VCaP (cell line): ENCODE measurements around the gene RAB24.
A peak's percentile ranks its signal among the peaks of the same experiment; 100 is the strongest.

Experiments used
- H3K27ac ChIP-seq: fragments of 450-650 bp; 2 replicates; pipeline ENCODE4 v1.5.1; 2017
- TF ChIP-seq, protein P1 (sequence below): fragments of 450-650 bp; conservative IDR thresholded peaks from 2 replicates; pipeline ENCODE4 v1.5.1; 2017; ENCODE audit warnings: mild to moderate bottlenecking, moderate library complexity

RAB24 gene

DNA sequence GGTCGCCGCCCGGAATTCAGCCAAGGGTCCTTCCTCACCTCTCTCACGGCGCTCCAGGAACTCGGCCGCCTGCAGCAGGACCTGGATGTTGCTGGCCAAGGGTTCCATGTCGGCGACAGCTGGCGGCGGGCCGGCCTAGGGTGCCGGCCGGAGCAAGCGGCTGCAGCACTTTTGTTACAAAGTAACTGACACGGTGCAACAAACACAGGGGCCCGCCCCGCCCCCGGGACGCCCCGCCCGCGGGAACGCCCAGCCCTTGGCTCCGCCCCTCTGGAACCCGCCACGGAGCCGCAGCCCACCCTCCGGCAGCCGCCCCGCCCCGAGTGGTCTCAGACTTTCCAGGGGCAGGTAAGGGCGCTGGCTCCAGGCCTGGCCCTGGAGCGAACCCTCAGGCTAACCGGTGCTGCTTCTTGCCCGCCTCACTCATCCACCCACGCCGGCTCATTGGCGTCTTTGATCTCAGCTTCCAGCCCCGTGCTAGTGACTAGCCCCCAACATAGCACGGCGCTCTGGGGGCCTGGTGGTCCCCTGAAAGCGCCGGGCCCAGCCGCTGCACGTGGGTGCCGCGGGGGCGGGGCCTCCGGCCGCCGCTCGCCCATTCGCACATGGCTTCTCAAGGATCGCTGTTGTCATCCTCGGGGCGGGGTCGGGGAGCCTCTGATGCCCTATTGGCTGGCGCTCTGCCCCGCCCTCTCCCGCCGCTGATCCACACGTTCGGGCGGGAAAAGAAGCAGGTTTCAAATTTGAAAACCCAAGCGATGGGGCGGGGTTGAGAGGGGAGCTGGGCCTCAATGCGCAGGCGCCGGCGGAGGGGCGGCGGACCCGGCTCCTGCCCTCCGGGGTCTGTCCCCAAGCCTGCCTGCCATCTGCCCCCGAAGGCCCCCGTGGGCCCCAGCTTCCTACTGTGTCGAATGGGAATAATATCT, 8.5 kb upstream of the RAB24 start, which contains the start of gene MXD3:
Gene MXD3 (minus strand): TSS at position 176 of the 926 bp plus-strand sequence. CDS start 68 bp downstream, at position 108.
- H3K27ac ChIP-seq = peak within 1 kb of the TSS; percentile 83
- TF ChIP-seq, protein P1, sequence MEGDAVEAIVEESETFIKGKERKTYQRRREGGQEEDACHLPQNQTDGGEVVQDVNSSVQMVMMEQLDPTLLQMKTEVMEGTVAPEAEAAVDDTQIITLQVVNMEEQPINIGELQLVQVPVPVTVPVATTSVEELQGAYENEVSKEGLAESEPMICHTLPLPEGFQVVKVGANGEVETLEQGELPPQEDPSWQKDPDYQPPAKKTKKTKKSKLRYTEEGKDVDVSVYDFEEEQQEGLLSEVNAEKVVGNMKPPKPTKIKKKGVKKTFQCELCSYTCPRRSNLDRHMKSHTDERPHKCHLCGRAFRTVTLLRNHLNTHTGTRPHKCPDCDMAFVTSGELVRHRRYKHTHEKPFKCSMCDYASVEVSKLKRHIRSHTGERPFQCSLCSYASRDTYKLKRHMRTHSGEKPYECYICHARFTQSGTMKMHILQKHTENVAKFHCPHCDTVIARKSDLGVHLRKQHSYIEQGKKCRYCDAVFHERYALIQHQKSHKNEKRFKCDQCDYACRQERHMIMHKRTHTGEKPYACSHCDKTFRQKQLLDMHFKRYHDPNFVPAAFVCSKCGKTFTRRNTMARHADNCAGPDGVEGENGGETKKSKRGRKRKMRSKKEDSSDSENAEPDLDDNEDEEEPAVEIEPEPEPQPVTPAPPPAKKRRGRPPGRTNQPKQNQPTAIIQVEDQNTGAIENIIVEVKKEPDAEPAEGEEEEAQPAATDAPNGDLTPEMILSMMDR = no peak

DNA sequence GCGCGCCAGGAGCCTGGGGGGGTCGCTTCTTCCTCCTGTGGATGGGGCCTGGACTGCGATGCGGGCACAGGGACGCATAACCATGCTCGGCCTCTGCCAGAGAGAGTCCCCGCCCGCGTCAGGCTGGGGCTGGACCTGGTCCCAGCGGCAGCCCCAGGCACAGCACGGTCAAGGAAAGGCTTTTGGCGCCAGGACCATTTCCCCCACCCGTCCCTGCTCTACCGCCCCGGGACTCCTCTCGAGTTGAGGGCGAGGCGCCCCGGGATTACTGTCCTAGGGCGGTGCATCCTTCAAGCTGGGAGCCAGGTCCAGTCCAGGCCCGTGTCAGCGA, 7.8 kb upstream of the RAB24 start:
- peak overlapping the region; percentile 83 for H3K27ac ChIP-seq
- TF ChIP-seq, protein P1 = no peak

DNA sequence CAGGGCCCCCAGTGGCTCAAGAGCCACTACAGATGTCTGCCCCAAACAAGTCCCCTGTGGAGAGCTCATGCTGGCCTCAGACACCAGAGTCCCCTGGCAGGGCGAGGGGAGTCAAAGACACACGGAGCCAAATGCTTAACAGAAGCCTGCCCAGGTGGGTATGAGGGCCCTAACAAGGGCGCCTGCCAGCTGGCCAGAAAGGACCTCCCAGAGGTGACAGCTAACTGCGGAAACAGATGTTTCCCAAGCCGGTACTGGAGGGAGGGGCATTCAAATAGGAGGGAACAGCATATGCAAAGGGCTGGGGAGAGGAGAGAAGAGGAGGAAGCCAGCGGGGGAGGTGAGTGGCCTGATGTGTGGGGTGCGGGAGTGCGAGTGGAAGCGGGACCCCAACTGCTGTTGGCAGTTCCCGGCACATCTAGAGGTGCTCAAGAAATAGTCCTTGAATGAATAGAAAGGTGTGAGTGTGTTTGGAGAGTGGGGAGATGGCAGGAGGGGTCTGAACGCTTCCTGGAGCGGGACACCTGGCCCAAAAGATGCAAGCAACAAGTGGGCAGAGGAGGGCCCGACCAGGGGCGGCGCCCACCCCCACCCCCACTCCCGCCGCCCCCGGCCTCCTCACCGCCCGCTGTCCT, 7.4 kb upstream of the RAB24 start:
- TF ChIP-seq, protein P1 = no peak
- peak overlapping the region; percentile 83 for H3K27ac ChIP-seq

DNA sequence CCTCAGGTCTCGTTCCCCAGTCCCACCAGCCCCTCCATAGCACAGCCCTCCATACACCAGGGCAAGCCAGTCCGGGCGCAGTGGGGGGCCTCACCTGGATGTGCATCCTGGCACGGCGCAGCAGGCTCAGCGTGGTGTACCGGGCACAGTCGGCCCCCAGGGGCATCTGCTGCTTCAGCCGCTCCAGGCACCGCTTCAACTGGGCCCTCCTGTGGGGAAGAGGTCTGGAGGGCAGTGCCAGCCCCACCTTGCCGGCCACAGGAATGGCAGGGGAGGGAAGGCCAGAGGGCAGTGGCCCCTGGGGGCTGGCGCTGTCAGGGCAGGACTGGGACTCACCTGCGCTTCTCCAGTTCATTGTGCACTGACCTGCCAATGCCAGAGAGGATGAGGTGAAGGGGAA, 6.8 kb upstream of the RAB24 start:
- peak overlapping the region; percentile 83 for H3K27ac ChIP-seq
- TF ChIP-seq, protein P1 = no peak

DNA sequence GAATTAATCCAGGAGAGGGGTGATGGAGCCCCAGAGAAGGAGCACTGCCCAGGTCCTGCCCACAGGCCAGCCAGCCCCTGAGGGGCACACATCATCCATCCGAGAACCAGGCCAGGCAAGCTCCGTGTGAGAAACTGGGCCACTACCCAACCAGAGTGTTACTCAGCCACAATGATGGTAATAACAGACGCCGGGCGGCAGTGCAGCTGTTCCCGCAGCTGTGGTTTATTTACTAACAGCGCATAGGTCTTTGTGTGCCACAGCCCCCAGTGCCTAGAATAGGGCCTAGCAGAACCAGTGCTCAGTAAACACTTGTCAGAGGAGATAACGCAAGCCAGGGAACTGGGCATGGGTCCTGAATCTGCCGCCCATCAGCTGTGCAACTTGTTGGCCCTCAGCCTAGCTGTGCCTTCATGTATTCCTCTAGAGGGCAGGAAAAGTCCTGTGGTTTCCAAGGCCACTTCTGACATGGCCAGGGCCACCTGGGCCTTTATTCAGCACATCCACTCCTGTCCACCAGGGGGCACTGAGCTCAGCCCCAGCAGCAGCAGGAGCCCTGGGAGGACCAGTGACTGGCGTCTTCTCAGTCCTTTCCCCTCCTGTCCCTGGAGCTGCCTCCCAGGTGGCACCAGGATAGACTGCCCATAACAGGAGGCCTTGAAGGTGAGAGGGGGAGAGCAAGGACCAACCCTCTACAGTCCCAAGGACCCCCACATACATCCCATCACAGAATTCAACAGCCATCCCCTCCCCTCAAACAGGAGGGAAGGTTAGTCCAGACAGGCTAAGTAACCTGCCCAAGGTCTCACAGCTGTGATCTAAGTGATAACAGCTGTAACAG, 6.1 kb upstream of the RAB24 start:
- TF ChIP-seq, protein P1 = peak; percentile 99
- peak overlapping the region; percentile 83 for H3K27ac ChIP-seq

DNA sequence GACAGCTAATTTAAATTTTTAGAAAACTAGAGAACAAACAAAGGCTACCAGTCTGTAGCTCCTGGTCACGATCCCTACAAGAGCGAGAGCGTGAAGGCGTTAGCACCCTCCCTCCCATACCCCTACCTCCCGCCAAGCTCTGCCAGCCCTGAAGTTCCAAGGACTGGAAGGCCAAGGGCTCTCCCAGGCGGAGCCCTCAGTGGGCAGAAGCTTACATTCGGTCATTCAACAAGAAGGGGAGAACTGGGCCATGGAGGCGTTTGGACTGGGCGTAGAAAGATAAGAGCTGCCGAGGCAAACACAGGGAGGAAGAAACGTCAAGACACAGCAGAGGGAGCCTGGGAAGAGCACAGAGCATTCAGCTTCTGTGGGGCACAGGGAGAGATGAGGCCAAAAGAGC, 5.2 kb upstream of the RAB24 start:
- TF ChIP-seq, protein P1 = no peak
- peak overlapping the region; percentile 83 for H3K27ac ChIP-seq
